CD4-positive, alpha-beta T cell (primary cell): Measurements from ENCODE around the gene MAP2K2. TPM values are rescaled to one million over a fixed set of nuclear protein-coding genes. Genes with fewer than 3 reads are reported as not detected.
A peak's percentile ranks its signal among the peaks of the same experiment; 100 is the strongest.

Experiments
- ATAC-seq: fragments of 200-7000 bp; cut with Tn5 transposase; one replicate; pipeline ENCODE4 v1.10.0; 2022; ENCODE audit warnings: mild to moderate bottlenecking; ENCODE audit not compliant: poor library complexity
- CTCF ChIA-PET: fragments of 350-600 bp; sonication (Branson Sonifier 250); formaldehyde crosslinking; loops from one replicate; lab custom pipeline; 2021; ENCODE audit warnings: antibody characterized with exemption, inconsistent platforms; lab: Charles Lee
- POLR2A ChIA-PET: fragments of 350-600 bp; sonication (Branson Sonifier 250); formaldehyde crosslinking; loops from one replicate; lab custom pipeline; 2021; ENCODE audit warnings: antibody characterized with exemption, inconsistent platforms; lab: Charles Lee
- DNase-seq, 14 experiments: peaks; one replicate each; pipeline ENCODE4 v3.0.0-alpha.2; 2013 to 2020; ENCODE audit warnings: mixed read lengths in 2 of 14
- H3K27ac ChIP-seq, 2 donors: one replicate each; pipeline versions ENCODE4 v1.5.1 to v1.7.0; 2013; ENCODE audit warnings: low read length in 2 of 2, low read depth in 1 of 2, mild to moderate bottlenecking in 1 of 2
- H3K27me3 ChIP-seq, 2 experiments: 1 replicate in 1 of 2; 2 replicates in 1 of 2; pipeline versions ENCODE4 v1.6.1 to v1.7.0; 2013; ENCODE audit warnings: low read length in 2 of 2, control low read depth in 1 of 2, mild to moderate bottlenecking in 1 of 2, moderate library complexity in 1 of 2; ENCODE audit not compliant: insufficient read depth in 2 of 2, control insufficient read depth in 1 of 2
- H3K36me3 ChIP-seq: one replicate; pipeline ENCODE4 v1.6.1; 2013; ENCODE audit warnings: low read length, control low read depth; ENCODE audit not compliant: insufficient read depth
- H3K4me1 ChIP-seq: one replicate; pipeline ENCODE4 v1.6.1; 2013; ENCODE audit warnings: low read length, control low read depth; ENCODE audit not compliant: insufficient read depth
- H3K4me3 ChIP-seq: one replicate; pipeline ENCODE4 v1.5.1; 2013; ENCODE audit warnings: mild to moderate bottlenecking, low read length, moderate library complexity
- H3K9me3 ChIP-seq, 2 experiments: 1 replicate in 1 of 2; 2 replicates in 1 of 2; pipeline versions ENCODE4 v1.6.1 to v1.7.0; 2013; ENCODE audit warnings: low read length in 2 of 2, mild to moderate bottlenecking in 2 of 2, control low read depth in 1 of 2, moderate library complexity in 1 of 2; ENCODE audit not compliant: control insufficient read depth in 1 of 2, insufficient read depth in 1 of 2
- H3K27ac Mint-ChIP-seq: one replicate; pipeline ENCODE4 v1.8.0; 2020; ENCODE audit warnings: mixed read lengths
- H3K27me3 Mint-ChIP-seq: one replicate; pipeline ENCODE4 v1.8.0; 2021; ENCODE audit warnings: mixed read lengths
- H3K36me3 Mint-ChIP-seq: one replicate; pipeline ENCODE4 v1.8.0; 2021; ENCODE audit warnings: low read depth, mixed read lengths
- H3K4me1 Mint-ChIP-seq: one replicate; pipeline ENCODE4 v1.8.0; 2021; ENCODE audit warnings: low read depth, mixed read lengths
- H3K4me3 Mint-ChIP-seq: one replicate; pipeline ENCODE4 v1.8.0; 2020; ENCODE audit warnings: mild to moderate bottlenecking, mixed read lengths
- H3K9me3 Mint-ChIP-seq: one replicate; pipeline ENCODE4 v1.8.0; 2020; ENCODE audit warnings: mixed read lengths
- CTCF ChIP-seq: fragments of 200-600 bp; IDR thresholded peaks from one replicate; pipeline ENCODE4 v1.8.0; 2022; ENCODE audit warnings: antibody characterized with exemption, mild to moderate bottlenecking
- intact Hi-C, 2 experiments: fragments of 100-400 bp; cut with DNase I in 1 of 2; cut with micrococcal nuclease in 1 of 2; formaldehyde crosslinking; loops; one replicate each; pipeline versions ENCODE4 v1.15.1 to v1.9.0; 2023 to 2025; cut with DNase I, micrococcal nuclease
- total RNA-seq, 174 experiments: library from RNA in 2 of 174; stranded (reverse) in 2 of 174; gene quantifications; one replicate each; pipeline ENCODE4 v1.2.3 and lab custom pipeline; 2021 to 2026

MAP2K2 gene
- total RNA-seq, 2 experiments from 2014 or later: 72.7 to 77.6 TPM

DNA sequence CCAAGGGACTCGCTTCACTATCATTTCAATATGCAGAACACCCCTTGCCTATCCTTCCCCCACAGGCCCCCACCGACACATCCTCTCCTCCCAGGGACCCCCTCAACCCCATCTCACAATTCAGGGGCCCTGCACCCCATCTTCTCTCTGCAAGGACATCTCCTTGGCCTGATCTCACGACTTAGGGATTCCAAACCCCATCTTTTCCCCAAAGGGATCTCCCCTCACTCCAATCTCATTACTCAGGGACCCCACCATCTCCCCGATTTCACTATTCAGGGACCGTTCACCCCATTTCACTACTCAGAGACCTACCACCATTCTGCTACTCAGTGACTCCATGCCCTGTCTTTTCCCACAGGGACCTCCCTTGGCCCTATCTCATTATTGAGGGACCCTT, 1.4 kb downstream of the MAP2K2 start:
- intact Hi-C loops: loop anchor here in 1 of 2 experiments (2.0 to 5.0 kb wide), 5 partner anchors 35 to 135 kb away; partner anchors contain the start of genes ANKRD24, EEF2, PIAS4 and SIRT6
- Histone ChIP-seq H3K4me1 (peaks cover 32% of the 10 kb centered on the region), H3K4me3 (peak overlapping the region; percentile 59), H3K9me3 (no peaks in the 10 kb centered on the region), H3K27me3 (no peaks in the 10 kb centered on the region), H3K27ac (peak overlapping the region; percentile 39 to 44), H3K36me3 (peaks cover 15% of the 10 kb centered on the region)
- ChIA-PET CTCF (no interaction called here), POLR2A (no interaction called here)
- peaks cover 30% of the 10 kb centered on the region for H3K4me1 Mint-ChIP-seq
- H3K9me3 Mint-ChIP-seq: no peaks in the 10 kb centered on the region
- DNase-seq (no peak), ATAC-seq (no peak)
- H3K36me3 Mint-ChIP-seq: peaks cover 15% of the 10 kb centered on the region
- H3K4me3 Mint-ChIP-seq: peak overlapping the region; percentile 93
- H3K27me3 Mint-ChIP-seq: no peaks in the 10 kb centered on the region
- no peak for TF ChIP-seq CTCF
- peak overlapping the region; percentile 89 for H3K27ac Mint-ChIP-seq

GRCh38 chr19:4121815-4122214, 2.1 kb downstream of the MAP2K2 start:
- no peak overlapping the region for H3K27ac Mint-ChIP-seq
- ATAC-seq: no peak
- intact Hi-C loops: loop anchor here in 1 of 2 experiments (2.0 to 5.0 kb wide), 5 partner anchors 35 to 135 kb away; partner anchors contain the start of genes ANKRD24, EEF2, PIAS4 and SIRT6

DNA sequence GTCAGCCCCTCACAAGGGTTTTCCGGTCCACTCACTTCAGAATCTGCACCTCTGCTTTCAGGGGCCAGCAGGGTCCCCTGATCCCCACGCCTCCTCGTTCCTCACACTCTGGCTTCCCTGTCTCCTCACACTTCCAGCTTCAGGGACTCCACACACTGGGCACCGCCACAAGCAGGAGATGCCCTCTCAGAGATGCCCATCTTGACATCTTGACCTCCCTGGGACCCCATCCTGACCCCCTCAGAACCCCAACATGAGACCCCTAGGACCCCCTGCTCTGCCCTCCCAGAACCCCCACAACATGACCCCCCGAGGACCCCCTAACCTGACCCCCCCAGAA, 2.7 kb downstream of the MAP2K2 start:
- ATAC-seq (no peak), DNase-seq (no peak)
- H3K27ac ChIP-seq: no peak overlapping the region
- Mint-ChIP-seq H3K4me3 (no peak overlapping the region), H3K4me1 (peaks cover 34% of the 10 kb centered on the region), H3K27me3 (no peaks in the 10 kb centered on the region), H3K36me3 (peaks cover 21% of the 10 kb centered on the region), H3K27ac (no peak overlapping the region), H3K9me3 (no peaks in the 10 kb centered on the region)
- H3K27me3 ChIP-seq: no peaks in the 10 kb centered on the region
- TF ChIP-seq CTCF: no peak
- no peak overlapping the region for H3K4me3 ChIP-seq
- intact Hi-C loops: loop anchor here in 1 of 2 experiments (5.0 kb wide), 4 partner anchors 34 to 134 kb away; partner anchors contain the start of genes ANKRD24, EEF2, PIAS4 and SIRT6
- ChIA-PET POLR2A (no interaction called here), CTCF (no interaction called here)
- H3K9me3 ChIP-seq: no peaks in the 10 kb centered on the region
- peaks cover 35% of the 10 kb centered on the region for H3K4me1 ChIP-seq
- H3K36me3 ChIP-seq: peaks cover 23% of the 10 kb centered on the region

More at GRCh38 chr19:4121815-4122214, 2.1 kb downstream of the MAP2K2 start:
- Mint-ChIP-seq H3K4me3 (peak overlapping the region; percentile 30), H3K9me3 (no peaks in the 10 kb centered on the region), H3K4me1 (peaks cover 30% of the 10 kb centered on the region), H3K36me3 (peaks cover 21% of the 10 kb centered on the region), H3K27me3 (no peaks in the 10 kb centered on the region)
- no peaks in the 10 kb centered on the region for H3K27me3 ChIP-seq
- H3K36me3 ChIP-seq: peaks cover 21% of the 10 kb centered on the region
- POLR2A ChIA-PET: no interaction called here
- no peak for TF ChIP-seq CTCF
- H3K27ac ChIP-seq: no peak overlapping the region
- no peaks in the 10 kb centered on the region for H3K9me3 ChIP-seq
- CTCF ChIA-PET: no interaction called here
- peaks cover 32% of the 10 kb centered on the region for H3K4me1 ChIP-seq
- DNase-seq: no peak
- no peak overlapping the region for H3K4me3 ChIP-seq
